HG03565 (cell line): ENCODE results near the gene TAPT1.
"Not testable (repeated sequence)": the region's sequence is repeated elsewhere in the genome, so short reads cannot be mapped to it uniquely, and the experiment has no call there.

Experiments
- ATAC-seq: cut with Tn5 transposase; IDR thresholded peaks from one replicate; pipeline ENCODE4 v1.9.1; 2021; ENCODE audit warnings: mild to moderate bottlenecking, moderate library complexity; ENCODE audit not compliant: unreplicated experiment

Gene TAPT1

DNA sequence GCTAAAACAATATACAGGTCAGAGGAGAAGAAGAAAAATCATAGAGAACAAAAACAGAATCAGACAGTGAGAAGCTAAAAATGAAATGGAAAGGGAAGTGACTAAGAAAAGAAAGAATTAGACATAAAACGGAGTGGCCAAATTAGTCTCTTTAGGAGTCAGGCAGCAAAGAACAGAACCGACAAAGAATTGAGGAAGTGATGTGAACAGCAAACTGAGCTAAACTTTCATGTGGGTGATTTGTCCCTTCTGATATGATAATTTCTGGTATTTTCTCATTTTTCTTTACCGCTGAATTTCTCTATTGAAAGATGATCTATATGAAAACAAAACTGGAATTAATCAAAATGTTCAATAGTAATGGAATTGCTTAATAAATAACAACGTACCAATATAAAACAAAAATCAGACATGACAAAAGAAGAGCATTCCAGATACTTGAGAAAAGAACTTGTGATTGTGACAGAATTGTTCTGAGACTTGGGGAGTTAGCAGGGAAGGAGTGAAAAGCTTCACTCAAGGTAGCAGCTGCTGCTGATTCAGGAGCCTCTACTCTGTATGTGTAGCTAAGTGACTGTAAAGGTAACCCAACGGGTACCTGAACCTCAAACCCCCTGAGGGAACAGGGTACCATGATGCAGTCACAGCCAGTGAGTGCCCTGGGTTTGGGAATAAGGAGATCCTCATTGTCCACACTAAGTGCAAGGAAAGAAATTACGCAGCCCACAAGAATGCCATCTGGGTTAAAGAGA is 8.8 kb downstream of the TAPT1 start:
- ATAC-seq = peak; percentile 89

DNA sequence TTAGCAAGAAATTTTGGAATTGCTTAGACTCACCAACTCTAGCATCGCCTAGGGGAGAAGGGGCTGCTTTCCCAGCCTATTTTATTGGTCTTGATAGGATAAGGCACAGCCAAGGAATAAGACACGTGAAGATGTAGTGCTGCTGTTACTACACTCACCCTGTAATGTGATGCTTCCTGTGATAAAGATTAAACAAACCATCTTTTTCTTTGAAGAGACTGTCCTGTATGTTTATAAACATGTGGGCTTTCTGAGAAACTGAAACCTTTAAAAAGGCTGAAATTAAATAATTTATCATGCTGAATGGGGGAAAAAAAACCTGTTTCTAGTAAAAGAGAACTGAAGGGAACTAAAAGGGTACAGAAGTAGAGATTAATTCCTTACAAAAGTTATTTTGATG is 13.2 kb downstream of the TAPT1 start:
- ATAC-seq = no peak

DNA sequence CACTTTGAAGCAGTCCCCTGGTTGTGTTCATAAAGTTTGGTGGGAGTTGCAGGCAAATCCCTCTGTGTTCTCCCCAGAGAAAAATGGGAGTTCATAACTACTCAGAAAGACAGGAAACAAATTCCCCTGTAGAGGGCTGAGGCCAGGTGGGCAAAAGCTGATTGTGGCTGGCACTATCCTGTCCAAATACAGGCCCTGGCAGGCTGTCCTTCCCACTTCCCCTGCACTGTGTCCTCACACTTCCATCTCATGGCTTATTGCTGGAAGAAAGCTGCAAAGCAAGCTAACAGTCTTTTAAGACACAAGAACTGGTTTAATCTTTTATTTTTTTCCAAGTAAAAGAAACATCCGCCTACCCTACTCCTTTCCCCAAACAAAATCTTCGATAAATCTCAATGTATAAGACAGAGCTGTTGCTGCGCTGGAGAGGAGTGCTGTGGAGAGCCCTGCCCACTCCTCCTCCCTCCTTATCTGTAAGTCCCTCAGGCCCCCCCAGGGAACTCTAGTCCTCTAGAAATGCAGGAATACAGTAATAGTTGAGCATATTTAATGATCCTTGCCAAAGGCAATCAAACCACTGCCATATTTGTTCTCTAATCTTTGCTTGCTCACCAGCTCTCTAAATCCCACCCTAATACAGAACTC is 14.0 kb downstream of the TAPT1 start:
- ATAC-seq = no peak

DNA sequence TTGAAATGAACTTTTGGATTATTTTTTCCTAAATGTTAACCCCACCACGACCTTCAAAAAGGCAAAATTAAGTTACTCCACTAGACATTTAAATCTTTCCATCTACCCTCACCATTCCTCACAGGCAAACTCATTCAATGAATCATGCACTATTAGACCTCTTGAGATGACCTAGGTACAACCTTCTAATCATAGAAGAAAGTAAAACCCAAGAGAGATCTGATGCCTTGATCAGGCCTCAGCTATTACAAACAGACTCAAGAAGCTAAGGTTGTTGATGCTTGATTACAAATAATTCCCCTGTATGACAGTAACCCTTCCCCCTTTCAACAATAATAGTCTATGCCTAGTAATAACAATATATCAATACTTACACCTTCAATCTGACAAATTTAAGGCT is 18.9 kb downstream of the TAPT1 start:
- no peak for ATAC-seq

DNA sequence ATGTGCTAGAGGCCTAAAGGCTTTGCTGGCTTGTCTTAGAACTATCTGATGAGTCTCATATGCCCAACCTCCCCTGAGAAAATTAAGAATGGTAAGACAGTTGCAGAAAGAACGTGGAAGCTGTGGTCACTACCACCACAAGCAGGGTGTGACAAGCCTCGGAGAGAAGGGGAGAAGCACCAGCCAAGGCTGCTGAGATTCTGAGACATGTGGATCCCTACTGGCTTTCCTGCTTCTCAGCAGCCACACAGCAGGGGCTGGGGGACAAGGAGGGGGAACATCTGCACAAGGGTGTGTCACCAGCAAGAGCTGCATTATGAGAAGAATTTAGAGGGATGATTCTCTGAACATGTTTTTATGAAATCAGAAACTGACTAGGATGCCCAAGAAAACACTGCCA is 19.4 kb downstream of the TAPT1 start:
- no peak for ATAC-seq

DNA sequence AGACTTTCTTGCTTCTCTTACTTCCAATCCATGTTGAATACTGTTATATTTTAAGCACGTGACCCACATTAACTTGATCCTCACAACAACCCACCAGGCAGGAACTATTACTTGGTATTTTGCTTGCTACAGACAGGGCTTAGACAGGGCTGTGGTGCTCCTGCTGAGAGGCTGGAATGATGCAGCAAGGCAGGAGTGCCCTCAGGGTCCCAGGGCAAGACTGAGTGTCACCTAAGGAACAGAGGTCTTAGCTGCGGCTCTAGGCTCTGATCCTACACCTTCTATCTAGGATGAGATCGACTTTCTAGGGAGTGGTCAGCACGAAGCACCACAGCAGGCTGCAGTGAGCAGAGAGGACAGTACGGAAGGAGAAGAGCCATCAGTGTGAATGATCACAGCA is 20.0 kb downstream of the TAPT1 start:
- no peak for ATAC-seq

DNA sequence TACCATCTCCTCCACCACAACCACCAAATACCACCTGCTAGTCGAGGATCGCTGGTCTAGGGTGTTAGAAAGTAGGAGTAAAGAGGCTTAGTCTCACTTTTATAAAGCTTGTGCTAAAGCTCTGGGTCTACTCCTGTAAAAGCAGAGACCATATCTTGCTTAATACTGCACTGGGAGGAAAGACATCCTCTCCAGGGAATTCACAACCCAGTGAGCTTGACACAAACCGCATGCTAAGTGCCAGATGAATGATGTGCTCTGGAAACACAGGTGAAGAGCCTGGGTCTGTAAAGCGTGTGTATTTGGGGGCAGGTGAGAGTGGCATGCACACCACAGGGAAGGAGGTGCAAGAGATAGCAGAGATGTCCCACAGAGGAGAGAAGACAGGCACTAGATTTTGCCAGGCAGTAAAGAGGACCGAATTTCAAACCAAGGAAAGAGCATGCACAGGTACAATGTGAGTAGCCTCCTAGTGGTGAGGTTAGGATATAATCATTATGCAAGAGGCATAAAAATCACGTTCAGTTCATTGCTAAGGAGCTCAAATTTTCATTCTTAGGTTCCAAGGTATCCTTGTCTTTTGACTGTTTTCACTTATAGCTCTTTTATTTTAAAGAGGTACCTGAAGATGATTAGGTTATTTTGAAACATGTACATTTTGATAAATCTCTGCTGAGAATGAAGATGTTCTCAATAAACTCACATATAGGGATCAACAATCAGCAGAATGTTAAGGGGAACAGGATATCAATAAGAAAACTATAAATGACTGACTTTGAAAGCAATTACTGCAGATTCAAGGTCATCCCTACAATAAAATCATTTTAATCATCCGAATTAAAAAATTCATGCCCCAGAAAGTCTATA is 20.7 kb downstream of the TAPT1 start:
- ATAC-seq = peak; percentile 81

DNA sequence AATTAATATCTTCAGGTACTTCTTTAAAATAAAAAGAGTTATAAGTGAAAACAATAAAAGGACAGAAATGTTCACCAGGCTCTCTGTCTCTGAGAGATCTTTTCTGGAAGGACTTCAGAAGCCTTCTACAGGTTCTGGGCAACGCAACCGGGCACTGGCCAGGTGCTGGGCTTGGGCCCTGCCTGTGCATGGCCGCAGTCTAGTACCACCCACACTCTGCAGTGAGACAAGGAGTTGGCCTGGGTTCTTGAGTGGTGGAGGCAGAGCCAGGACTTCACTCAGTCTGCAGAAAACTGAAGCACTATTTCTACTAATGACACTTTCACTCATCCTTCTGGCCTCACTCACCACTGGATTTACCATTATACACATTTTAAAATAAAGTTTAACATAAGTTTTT is 21.8 kb downstream of the TAPT1 start:
- no peak for ATAC-seq

DNA sequence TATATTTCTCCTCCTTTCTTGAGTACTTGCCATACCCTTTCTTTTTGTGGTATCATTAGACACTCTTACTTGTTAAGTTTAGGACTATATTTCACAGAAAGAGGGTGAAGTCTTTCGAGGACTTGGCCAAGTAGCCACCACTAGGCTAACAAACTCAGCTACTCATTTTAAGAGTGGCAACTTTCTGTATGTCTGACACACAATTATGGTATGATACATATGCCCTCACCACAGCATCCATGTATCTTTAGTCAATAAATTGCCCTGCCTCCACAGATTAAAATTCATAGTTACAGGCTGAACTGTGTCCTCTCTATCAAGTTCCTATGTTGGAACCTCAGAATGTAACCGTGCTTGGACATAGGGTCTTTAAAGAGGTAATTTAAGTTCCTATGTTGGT is 23.2 kb downstream of the TAPT1 start:
- no peak for ATAC-seq

DNA sequence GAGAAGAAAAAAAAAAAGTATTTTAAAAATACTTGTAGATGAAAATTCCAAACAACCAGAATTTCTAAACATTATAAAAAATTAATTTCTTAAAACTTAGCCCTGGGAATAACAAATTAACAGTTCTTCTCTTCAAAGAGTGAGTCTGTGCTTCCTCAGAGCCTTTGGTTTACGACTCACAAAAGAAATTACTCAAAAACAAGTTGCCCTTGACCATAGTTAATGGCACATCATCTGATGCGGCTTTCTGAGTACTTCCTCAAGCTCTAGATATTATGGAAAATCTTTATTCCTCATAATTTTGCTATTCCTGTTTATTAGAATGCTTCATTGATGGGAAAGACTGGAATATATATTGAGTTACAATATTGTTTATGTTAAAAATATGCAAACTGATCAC is 23.7 kb downstream of the TAPT1 start:
- no peak for ATAC-seq

DNA sequence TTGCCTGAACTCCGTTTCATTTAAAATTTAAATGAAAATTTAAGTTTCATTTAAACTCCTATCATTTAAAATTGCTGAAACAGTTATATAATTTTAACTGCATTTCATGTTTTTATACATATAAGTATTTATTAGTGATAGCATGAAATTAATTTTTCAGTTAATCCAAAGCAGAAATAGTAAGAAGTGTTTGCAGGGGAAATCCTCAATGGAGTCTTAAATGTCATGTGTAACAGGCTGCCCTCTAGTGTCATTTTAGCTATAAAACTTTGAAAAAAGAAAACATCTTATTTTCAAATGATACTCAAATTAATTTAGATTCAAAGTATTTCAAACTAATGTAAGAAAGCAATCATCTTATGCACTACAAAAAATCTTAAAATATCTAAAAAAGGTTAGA is 27.2 kb downstream of the TAPT1 start:
- ATAC-seq = no peak

DNA sequence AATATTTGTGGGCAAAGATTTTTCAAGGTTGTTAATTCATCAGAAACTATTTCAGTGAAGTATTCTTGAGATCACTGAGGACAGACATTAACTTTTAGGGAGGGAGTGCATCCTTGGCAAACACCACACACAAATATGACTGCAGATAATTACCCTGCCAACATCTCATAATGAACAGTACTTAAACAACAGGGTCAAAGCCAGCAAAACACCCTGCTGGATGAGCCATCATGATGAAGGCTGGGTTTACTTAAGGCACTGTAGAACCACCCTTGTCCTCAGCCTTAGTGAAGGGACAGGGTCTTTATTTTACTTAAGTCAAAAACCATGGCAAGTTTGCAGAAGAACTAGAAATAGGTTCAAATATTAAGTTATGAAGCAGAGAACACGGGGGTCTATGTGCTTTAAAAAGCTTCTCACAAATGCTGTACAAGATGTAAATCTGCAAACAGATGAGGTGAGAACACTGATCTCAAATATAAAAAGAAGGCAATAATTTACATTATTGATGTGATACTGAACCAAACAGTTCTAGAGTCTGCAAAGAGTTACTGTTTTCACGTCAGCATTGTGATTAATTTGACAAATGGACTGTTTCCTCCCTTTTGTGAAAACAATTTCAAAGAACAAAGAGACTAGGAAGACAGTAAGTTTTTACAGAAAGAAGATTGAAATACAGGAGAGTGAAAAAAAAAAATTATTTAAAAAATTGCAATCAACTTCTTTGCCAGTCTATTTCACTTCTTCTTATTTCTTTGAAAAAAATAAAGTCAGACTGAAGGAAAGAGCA is 28.2 kb downstream of the TAPT1 start:
- ATAC-seq = no peak

DNA sequence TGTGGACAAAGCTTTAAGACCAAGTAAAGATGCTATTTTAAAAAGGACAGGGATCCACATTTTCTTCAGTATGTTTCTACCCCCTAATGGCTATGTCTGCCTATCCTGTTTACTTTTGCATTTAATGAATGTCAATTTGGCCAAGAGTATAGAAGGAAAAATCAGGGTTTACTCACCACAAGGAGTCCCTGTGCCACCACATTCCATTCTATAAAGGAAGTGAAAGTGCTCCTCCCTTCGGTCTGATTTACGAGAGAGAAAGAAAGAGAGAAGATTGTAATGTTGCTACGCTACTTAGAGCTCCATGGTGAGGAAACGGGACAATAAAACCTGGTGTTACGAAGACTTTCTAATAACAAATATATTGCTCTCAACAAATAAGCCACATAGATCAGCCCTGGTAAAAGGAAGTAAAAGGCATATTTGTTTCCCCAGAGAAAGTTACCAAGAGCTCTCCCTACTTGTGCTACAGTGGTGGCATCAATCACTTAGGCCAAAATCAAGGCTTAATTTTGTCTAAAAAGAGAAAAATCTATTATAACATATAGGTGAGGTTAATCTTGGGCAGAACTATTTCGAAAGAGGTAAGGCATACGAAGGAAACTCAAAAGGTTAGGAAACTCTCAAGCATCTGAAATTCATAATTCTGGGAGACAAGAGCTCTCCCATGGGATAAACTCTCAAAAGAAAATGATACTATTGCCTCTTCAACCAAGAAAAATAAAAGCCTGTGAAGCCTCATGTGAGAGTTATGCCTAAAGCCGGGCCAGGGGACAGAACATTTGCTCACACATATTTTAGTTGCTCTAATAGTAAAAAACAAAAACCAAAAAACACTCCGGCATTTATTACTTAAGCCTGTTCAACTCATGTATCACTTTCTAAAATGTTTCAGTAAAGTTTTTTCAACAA is 29.5 kb downstream of the TAPT1 start:
- ATAC-seq = peak; percentile 69

DNA sequence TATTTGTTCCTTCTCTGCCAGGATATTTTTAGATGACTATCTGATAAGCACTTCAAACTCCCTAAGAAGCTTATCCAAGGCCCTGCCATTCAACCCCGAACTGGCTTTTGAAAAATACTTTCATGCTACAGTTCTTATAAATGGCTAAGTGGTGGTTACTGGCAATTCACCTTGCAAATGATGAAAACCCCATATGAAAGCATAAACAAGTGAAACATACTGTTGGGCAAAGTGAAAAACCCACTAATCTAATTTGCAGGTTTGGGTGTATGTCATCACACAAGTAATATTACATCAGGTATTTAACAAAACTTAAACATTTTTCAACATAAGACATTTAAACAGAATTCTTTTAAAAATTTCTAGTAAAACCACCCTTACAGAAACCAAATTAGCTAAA is 31.1 kb downstream of the TAPT1 start:
- no peak for ATAC-seq

DNA sequence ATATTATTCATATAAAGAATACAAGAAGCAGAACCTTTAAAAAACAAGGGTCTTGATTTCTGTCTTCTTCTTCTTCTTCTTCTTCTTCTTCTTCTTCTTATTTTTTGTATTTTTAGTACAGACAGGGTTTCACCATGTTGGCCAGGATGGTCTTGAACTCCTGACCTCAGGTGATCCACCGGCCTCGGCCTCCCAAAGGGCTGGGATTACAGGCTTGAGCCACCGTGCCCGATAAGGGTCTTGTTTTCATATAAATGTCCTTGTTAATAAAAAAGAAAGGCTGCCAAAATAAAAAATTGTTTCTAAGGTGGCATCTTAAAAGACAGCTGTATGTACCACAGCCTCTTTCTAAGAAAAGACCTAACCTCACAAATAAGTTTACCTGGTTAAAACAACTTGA is 31.5 kb downstream of the TAPT1 start:
- not testable (repeated sequence) for ATAC-seq

DNA sequence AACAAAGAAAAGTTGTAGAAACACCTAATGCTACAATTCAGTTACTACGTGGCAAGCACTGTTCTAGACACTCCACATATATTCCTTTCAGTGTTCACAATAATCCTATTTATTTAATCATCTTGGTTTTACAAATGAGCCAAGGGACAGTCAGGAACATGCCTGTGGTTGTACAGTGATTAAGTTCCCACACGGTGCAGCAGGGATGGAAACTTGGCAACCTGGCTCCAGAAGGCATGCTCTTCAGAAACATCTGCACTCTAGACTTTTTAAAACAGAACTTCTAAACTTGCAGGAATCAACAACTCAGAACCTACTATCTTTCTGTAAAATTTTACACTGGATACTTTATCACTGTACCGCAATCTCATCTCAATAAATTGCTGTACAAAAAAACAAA is 32.1 kb downstream of the TAPT1 start:
- ATAC-seq = no peak

DNA sequence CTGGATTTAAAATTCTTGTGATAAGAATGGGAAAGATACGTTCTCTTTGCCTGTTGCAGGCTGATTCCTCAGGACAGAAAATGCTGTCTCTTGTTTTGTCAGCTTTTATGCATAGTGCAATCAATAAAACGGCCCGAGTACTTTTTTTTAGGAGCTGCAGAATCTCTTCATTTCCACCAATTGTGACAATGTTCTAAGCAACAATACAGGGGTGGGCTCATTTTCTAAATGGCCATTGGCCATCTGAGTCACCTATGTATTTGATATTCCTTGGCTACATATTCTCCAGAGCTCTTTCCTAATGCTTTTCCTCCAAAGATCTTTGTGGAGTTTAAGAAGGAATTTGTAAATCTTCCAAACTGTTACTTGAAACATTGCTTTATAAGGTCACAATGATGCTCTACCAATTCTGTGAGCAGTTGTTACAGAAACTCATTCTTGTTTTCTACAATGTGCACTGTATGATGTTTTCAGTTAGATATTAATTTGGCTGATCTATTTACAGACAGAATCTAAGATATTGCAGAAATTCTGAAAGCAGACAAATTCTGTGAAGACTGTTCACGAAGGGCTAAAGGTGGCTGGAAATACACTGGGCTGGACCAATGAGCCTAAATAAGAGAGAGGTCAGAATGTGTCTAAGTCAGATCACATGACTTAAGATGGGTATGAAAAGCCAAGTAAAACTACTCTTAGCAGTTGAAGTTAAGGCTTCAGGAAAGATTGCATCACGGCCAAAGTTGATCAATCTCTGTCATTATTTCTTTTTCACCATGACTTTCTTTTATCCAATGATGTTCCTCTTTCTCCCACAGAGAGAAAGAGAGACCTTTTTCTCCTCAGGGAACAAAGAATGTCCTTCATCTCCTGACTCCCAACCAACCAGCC is 33.4 kb downstream of the TAPT1 start:
- ATAC-seq = no peak

DNA sequence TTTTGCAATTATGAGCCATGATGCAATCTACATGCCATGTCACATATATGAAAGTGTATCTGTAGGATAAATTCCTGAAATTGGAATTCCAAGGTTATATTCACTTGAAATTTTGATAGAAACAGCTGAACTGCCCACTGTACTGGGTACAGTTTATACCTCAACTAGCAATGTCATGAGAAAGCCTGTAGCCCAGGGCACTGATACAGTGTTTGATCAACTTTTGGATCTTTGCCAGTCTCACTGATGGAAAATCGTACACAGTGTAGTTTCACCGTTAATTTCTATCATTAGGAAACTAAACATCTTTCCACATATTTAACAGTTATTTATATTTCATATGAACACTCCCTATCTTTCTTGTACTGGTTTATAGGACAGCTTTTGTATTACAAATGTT is 34.2 kb downstream of the TAPT1 start:
- ATAC-seq = no peak

DNA sequence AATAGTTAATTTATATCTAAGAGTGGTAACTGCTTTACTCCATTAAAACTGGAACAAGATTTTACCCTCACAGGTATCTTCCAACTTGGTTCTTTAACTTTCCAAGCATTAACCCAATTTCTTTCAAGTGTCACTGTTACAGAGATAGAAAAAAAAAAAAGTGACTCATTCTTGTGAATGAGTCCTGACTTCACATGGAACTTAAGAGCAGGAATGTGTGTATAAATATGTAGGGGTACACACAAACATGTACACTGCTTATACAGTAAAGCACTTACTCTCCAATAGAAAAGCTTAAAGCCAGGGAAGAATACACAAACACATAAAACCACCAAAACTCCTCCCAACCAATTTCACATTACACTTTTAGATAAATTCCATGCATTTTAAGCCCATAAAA is 38.8 kb downstream of the TAPT1 start:
- ATAC-seq = no peak
